Occipital lobe (tissue), 2 donors: ENCODE measurements around the gene KTN1. TPM values are rescaled to one million over a fixed set of nuclear protein-coding genes. Genes with fewer than 3 reads are reported as not detected.

Experiments
- DNase-seq: peaks from one replicate; lab custom pipeline; 2025; lab: John Stamatoyannopoulos, UW
- total RNA-seq: library from RNA; depleted of rRNA; stranded (reverse); fragments of >200 nt; gene quantifications from one replicate; pipeline ENCODE4 v1.2.3, GENCODE V29; 2014

Gene KTN1
- 100 TPM for total RNA-seq

GRCh38 chr14:55579724-55580469, at the start of gene KTN1:
Gene KTN1 (plus strand): TSS chr14:55580207. CDS start chr14:55612049, 31,842 bp downstream.
- DNase-seq: peak; percentile 61

- no peak for DNase-seq
Observed at GRCh38 chr14:55530464-55530863, 49.5 kb upstream of the KTN1 start.

GRCh38 chr14:55532645-55533344, 47.2 kb upstream of the KTN1 start:
- no peak for DNase-seq

- DNase-seq: no peak
Observed at GRCh38 chr14:55533960-55534359, 46.0 kb upstream of the KTN1 start.

GRCh38 chr14:55535516-55536203, 44.3 kb upstream of the KTN1 start:
- DNase-seq: no peak

- no peak for DNase-seq
Observed at GRCh38 chr14:55536204-55536708, 43.8 kb upstream of the KTN1 start.

GRCh38 chr14:55537782-55538181, 42.2 kb upstream of the KTN1 start:
- no peak for DNase-seq

- no peak for DNase-seq
Observed at GRCh38 chr14:55539975-55540374, 40.0 kb upstream of the KTN1 start.

- no peak for DNase-seq
Observed at GRCh38 chr14:55540847-55541773, 38.9 kb upstream of the KTN1 start.

GRCh38 chr14:55545779-55546178, 34.2 kb upstream of the KTN1 start:
- DNase-seq: no peak

GRCh38 chr14:55546212-55546874, 33.7 kb upstream of the KTN1 start:
- no peak for DNase-seq

- no peak for DNase-seq
Observed at GRCh38 chr14:55547650-55548315, 32.2 kb upstream of the KTN1 start.

GRCh38 chr14:55553791-55554190, 26.2 kb upstream of the KTN1 start:
- DNase-seq: no peak

GRCh38 chr14:55556929-55557623, 22.9 kb upstream of the KTN1 start:
- DNase-seq: no peak

- DNase-seq: no peak
Observed at GRCh38 chr14:55562135-55562534, 17.9 kb upstream of the KTN1 start.

GRCh38 chr14:55568618-55569017, 11.4 kb upstream of the KTN1 start:
- no peak for DNase-seq

- DNase-seq: no peak
Observed at GRCh38 chr14:55571125-55571889, 8.7 kb upstream of the KTN1 start.

- no peak for DNase-seq
Observed at GRCh38 chr14:55572578-55572977, 7.4 kb upstream of the KTN1 start.

- no peak for DNase-seq
Observed at GRCh38 chr14:55574988-55575387, 5.0 kb upstream of the KTN1 start.
